ENCODE data around the gene MYPN. TPM values are rescaled to one million over a fixed set of nuclear protein-coding genes. Genes with fewer than 3 reads are reported as not detected.

Gene MYPN, protein sequence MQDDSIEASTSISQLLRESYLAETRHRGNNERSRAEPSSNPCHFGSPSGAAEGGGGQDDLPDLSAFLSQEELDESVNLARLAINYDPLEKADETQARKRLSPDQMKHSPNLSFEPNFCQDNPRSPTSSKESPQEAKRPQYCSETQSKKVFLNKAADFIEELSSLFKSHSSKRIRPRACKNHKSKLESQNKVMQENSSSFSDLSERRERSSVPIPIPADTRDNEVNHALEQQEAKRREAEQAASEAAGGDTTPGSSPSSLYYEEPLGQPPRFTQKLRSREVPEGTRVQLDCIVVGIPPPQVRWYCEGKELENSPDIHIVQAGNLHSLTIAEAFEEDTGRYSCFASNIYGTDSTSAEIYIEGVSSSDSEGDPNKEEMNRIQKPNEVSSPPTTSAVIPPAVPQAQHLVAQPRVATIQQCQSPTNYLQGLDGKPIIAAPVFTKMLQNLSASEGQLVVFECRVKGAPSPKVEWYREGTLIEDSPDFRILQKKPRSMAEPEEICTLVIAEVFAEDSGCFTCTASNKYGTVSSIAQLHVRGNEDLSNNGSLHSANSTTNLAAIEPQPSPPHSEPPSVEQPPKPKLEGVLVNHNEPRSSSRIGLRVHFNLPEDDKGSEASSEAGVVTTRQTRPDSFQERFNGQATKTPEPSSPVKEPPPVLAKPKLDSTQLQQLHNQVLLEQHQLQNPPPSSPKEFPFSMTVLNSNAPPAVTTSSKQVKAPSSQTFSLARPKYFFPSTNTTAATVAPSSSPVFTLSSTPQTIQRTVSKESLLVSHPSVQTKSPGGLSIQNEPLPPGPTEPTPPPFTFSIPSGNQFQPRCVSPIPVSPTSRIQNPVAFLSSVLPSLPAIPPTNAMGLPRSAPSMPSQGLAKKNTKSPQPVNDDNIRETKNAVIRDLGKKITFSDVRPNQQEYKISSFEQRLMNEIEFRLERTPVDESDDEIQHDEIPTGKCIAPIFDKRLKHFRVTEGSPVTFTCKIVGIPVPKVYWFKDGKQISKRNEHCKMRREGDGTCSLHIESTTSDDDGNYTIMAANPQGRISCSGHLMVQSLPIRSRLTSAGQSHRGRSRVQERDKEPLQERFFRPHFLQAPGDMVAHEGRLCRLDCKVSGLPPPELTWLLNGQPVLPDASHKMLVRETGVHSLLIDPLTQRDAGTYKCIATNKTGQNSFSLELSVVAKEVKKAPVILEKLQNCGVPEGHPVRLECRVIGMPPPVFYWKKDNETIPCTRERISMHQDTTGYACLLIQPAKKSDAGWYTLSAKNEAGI (N-terminal part only)
- total RNA-seq: not detected
- polyA plus RNA-seq (2013, experiment 1 of 2): not detected
- polyA plus RNA-seq (2013, experiment 2 of 2): not detected
- long read RNA-seq, experiment 1: 0 reads
- long read RNA-seq, experiment 2: 0 reads
- long read RNA-seq, experiment 3: 0 reads
- long read RNA-seq, experiment 4: 0 reads

DNA sequence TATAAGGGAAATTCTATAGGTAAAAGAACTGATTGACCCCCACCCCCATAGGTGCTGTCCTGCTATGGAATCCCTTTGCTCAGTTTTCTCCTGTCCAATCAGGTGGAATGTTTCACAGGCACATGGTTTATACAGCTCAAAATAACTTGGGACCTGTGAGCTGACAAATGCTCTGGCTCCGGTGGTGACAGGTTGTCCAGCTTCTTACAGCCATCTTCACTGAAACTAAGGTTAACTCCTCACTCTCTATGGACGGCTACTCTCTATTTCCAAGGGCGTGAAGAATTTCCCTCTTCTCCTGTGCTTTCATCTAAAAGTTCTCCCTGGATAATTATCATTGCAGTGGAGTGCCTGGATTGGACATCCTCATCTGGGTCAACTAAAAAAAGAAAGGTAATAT lies at the start of gene MYPN:
Gene MYPN (plus strand): TSS at position 158 of the 400 bp plus-strand sequence. CDS start 11,951 bp downstream, outside the sequence.
- TF ChIP-seq, protein P1, sequence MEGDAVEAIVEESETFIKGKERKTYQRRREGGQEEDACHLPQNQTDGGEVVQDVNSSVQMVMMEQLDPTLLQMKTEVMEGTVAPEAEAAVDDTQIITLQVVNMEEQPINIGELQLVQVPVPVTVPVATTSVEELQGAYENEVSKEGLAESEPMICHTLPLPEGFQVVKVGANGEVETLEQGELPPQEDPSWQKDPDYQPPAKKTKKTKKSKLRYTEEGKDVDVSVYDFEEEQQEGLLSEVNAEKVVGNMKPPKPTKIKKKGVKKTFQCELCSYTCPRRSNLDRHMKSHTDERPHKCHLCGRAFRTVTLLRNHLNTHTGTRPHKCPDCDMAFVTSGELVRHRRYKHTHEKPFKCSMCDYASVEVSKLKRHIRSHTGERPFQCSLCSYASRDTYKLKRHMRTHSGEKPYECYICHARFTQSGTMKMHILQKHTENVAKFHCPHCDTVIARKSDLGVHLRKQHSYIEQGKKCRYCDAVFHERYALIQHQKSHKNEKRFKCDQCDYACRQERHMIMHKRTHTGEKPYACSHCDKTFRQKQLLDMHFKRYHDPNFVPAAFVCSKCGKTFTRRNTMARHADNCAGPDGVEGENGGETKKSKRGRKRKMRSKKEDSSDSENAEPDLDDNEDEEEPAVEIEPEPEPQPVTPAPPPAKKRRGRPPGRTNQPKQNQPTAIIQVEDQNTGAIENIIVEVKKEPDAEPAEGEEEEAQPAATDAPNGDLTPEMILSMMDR (conservative IDR thresholded peaks at IDR 0.05): no peak
- Histone ChIP-seq H3K4me3 (ENCODE audit: low read length) (no peak within 1 kb of the TSS), H3K4me1 (ENCODE audit: control insufficient read depth, insufficient read depth, low read length) (peaks cover 3% of the 10 kb centered on the region), H3K27me3 (ENCODE audit: control insufficient read depth, insufficient read depth, low read length, poor library complexity, severe bottlenecking) (no peaks in the 10 kb centered on the region), H3K9ac (ENCODE audit: extremely low read depth, low read length, poor library complexity, severe bottlenecking) (no peak within 1 kb of the TSS), H3K36me3 (ENCODE audit: control insufficient read depth, insufficient read depth, low read length) (no peaks in the 10 kb centered on the region), H3K9me3 (ENCODE audit: control insufficient read depth, low read length) (no peaks in the 10 kb centered on the region), H3K27ac (ENCODE audit: low read depth, low read length) (no peak within 1 kb of the TSS)
- Mint-ChIP-seq H3K4me3 (no peak within 1 kb of the TSS), H3K36me3 (ENCODE audit: low read depth) (no peaks in the 10 kb centered on the region), H3K27me3 (ENCODE audit: insufficient read depth) (no peaks in the 10 kb centered on the region), H3K4me1 (peaks cover 3% of the 10 kb centered on the region), H3K9me3 (no peaks in the 10 kb centered on the region), H3K27ac (no peak within 1 kb of the TSS)
- DNase-seq: no peak
- WGBS, 2 experiments (ENCODE audit: insufficient coverage in 1 of 2, insufficient read length in 1 of 2): 93 to 96% methylated on average over 3 of the region's 3 CpGs

DNA sequence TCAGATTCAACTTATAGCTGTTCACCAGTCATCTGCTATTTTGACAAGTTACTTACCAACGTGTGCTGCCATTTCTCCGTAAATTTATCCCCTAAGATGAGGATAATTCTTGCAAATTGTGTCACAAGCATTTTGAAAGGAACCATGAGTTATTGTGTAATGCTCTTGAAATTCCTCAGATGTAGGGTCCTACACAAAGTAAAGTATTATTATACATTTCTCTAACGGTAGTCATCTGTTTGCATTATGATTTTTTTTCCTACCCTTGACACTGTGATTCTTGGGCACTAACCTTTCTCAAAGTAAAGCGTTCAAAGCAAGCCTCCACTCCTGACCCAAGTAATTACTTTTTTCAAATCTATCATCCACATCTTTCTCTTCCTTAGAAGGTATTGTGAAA lies 42.3 kb upstream of the MYPN start:
- peaks cover 7% of the 10 kb centered on the region for H3K4me1 Mint-ChIP-seq
- Histone ChIP-seq H3K9ac (ENCODE audit: extremely low read depth, low read length, poor library complexity, severe bottlenecking) (no peak overlapping the region), H3K36me3 (ENCODE audit: control insufficient read depth, insufficient read depth, low read length) (peaks cover 36% of the 10 kb centered on the region), H3K27ac (ENCODE audit: low read depth, low read length) (no peak overlapping the region), H3K4me3 (ENCODE audit: low read length) (no peak overlapping the region), H3K4me1 (ENCODE audit: control insufficient read depth, insufficient read depth, low read length) (no peaks in the 10 kb centered on the region), H3K9me3 (ENCODE audit: control insufficient read depth, low read length) (no peaks in the 10 kb centered on the region), H3K27me3 (ENCODE audit: control insufficient read depth, insufficient read depth, low read length, poor library complexity, severe bottlenecking) (no peaks in the 10 kb centered on the region)
- H3K36me3 Mint-ChIP-seq (ENCODE audit: low read depth): peaks cover 33% of the 10 kb centered on the region
- H3K27ac Mint-ChIP-seq: no peak overlapping the region
- no peaks in the 10 kb centered on the region for H3K9me3 Mint-ChIP-seq
- H3K27me3 Mint-ChIP-seq (ENCODE audit: insufficient read depth): no peaks in the 10 kb centered on the region
- H3K4me3 Mint-ChIP-seq: no peak overlapping the region
- WGBS, 2 experiments (ENCODE audit: insufficient coverage in 1 of 2, insufficient read length in 1 of 2): 0 to 72% methylated on average over 1 to 4 of the region's 4 CpGs
- DNase-seq: no peak
- TF ChIP-seq, protein P1 (conservative IDR thresholded peaks at IDR 0.05): no peak

DNA sequence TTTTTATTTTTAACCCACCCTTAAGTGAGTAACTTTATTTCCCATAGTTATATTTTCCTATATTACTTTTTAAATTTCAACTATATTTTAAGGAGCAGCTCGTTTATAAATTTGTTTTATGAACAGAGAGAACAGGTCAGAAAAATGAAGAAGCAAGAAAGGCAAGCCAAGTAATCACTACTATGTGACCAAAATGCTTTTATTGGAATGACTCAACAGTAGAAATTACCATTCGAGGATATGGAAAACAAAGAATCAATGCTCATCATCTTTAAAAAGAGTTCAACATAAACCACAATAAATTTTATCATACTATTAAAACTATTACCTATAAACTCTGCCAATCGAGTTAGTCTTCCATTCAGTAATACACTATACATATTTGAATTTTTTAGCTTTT lies 41.8 kb upstream of the MYPN start:
- Mint-ChIP-seq H3K4me1 (peaks cover 9% of the 10 kb centered on the region), H3K9me3 (no peaks in the 10 kb centered on the region), H3K36me3 (ENCODE audit: low read depth) (peaks cover 33% of the 10 kb centered on the region), H3K27ac (no peak overlapping the region), H3K27me3 (ENCODE audit: insufficient read depth) (no peaks in the 10 kb centered on the region), H3K4me3 (no peak overlapping the region)
- Histone ChIP-seq H3K27me3 (ENCODE audit: control insufficient read depth, insufficient read depth, low read length, poor library complexity, severe bottlenecking) (no peaks in the 10 kb centered on the region), H3K4me3 (ENCODE audit: low read length) (no peak overlapping the region), H3K9ac (ENCODE audit: extremely low read depth, low read length, poor library complexity, severe bottlenecking) (no peak overlapping the region), H3K36me3 (ENCODE audit: control insufficient read depth, insufficient read depth, low read length) (peaks cover 38% of the 10 kb centered on the region), H3K27ac (ENCODE audit: low read depth, low read length) (no peak overlapping the region), H3K4me1 (ENCODE audit: control insufficient read depth, insufficient read depth, low read length) (no peaks in the 10 kb centered on the region), H3K9me3 (ENCODE audit: control insufficient read depth, low read length) (no peaks in the 10 kb centered on the region)
- WGBS, 2 experiments (ENCODE audit: insufficient coverage in 1 of 2, insufficient read length in 1 of 2): 82 to 100% methylated on average over 2 to 3 of the region's 3 CpGs
- TF ChIP-seq, protein P1 (conservative IDR thresholded peaks at IDR 0.05): no peak
- DNase-seq: no peak
